ENCODE measurements around the gene OR4D1. TPM values are rescaled to one million over a fixed set of nuclear protein-coding genes. Genes with fewer than 3 reads are reported as not detected.

The OR4D1 gene
- total and polyA plus RNA-seq, 9 of the 15 experiments (the other 6 are each of a cell fraction or from before 2014, with no cell fraction given) = not detected

DNA sequence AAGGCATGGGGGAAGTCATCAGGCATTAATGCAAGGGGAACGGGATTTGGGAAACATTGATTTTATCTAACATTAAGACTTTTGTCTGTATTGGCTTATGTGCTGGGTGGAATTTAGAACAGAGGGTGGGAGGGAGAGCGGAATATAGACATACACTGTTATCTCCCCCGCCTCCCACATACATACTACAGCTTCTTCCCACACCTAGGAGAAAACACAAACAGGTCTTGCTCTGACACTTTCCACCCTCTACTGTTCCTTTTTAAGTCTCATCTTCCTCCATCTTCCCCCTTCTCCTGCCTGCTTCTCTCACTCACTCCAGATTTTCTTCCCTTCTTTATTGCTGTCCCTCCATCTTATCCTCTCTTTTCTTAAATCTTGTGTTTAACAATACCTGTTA lies 425 bp downstream of the OR4D1 start (continued):
- no peak for TF ChIP-seq STAG1 (CRISPR knock-in tag; IDR thresholded peaks at IDR 0.05; ENCODE audit: borderline replicate concordance)
- TF ChIP-seq KAT7 (CRISPR knock-in tag; IDR thresholded peaks at IDR 0.05; ENCODE audit: borderline replicate concordance) = no peak
- TF ChIP-seq ZNF253 (CRISPR knock-in tag; conservative IDR thresholded peaks at IDR 0.05) = no peak
- TF ChIP-seq, protein P1, sequence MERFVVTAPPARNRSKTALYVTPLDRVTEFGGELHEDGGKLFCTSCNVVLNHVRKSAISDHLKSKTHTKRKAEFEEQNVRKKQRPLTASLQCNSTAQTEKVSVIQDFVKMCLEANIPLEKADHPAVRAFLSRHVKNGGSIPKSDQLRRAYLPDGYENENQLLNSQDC (CRISPR knock-in tag; IDR thresholded peaks at IDR 0.05) = no peak
- TF ChIP-seq ZC3H8 (IDR thresholded peaks at IDR 0.05) = no peak

DNA sequence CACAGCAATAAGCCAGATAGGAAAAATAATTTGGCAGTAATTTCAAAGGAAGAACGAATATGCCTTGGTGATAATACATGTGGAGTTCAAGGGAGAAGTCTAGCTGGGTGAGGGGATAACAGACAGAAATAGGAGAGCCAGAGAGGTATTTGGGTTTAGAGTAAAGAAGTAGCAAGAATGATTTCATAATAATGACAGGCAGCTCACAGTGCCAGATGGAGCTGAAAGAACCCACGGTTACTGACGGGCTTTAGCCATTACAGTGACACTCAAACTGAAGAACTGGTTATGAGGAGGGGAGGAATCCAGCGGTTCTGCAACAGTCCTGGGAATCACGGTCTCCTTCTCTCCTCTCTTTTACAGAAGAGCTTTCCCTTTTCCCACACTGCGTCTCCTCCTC lies 2.2 kb downstream of the OR4D1 start:
- Histone ChIP-seq H3K4me1 (replicated peaks in 1 of 2; ENCODE audit: control insufficient read depth in 2 of 2, insufficient read depth in 2 of 2, low read length in 2 of 2) (no peaks in the 10 kb centered on the region), H2AFZ (ENCODE audit: low read depth, low read length) (no peak overlapping the region), H3K27ac (ENCODE audit: extremely low read depth, low read depth, low read length) (no peak overlapping the region), H3K4me3 (no peak overlapping the region), H3K36me3 (ENCODE audit: control insufficient read depth, insufficient read depth, low read length) (no peaks in the 10 kb centered on the region), H4K20me1 (replicated peaks; ENCODE audit: control insufficient read depth, insufficient read depth, low read length) (no peaks in the 10 kb centered on the region), H3K9ac (ENCODE audit: insufficient read depth in 1 of 2, low read depth in 2 of 2, low read length in 2 of 2) (no peak overlapping the region), H3K9me3 (replicated peaks; ENCODE audit: control insufficient read depth, insufficient read depth, low read depth, low read length) (no peaks in the 10 kb centered on the region), H3K27me3 (ENCODE audit: control insufficient read depth in 2 of 2, insufficient read depth in 2 of 2, low read length in 2 of 2) (peaks cover 11 to 17% of the 10 kb centered on the region in 2 experiments; a peak in 3 of 5 replicates), H3K79me2 (ENCODE audit: control insufficient read depth, insufficient read depth, low read length) (no peaks in the 10 kb centered on the region), H3K9me1 (ENCODE audit: control insufficient read depth, insufficient read depth, low read length) (no peaks in the 10 kb centered on the region), H3K4me2 (ENCODE audit: insufficient read depth, low read length) (no peak overlapping the region)
- no peak for DNase-seq (ENCODE audit: extremely low read depth in 1 of 4, low spot score in 3 of 4)
- CTCF ChIA-PET (ENCODE audit: low intra/inter-chr PET ratio) = interaction anchor here (0.6 kb wide), 1 partner anchor 21 kb away, joined by 3 read pairs; no protein-coding TSS in a partner anchor
- WGBS (ENCODE audit: insufficient coverage, low coverage, missing lambda C conversion rate) = 0% methylated on average over 6 of the region's 6 CpGs
- intact Hi-C loops (cut with micrococcal nuclease) (no loop called here), in situ Hi-C loops (cut with MboI) (no loop called here)
- BruUV-seq (replicated peaks) = no TSS peak
- TF ChIP-seq, protein P2, sequence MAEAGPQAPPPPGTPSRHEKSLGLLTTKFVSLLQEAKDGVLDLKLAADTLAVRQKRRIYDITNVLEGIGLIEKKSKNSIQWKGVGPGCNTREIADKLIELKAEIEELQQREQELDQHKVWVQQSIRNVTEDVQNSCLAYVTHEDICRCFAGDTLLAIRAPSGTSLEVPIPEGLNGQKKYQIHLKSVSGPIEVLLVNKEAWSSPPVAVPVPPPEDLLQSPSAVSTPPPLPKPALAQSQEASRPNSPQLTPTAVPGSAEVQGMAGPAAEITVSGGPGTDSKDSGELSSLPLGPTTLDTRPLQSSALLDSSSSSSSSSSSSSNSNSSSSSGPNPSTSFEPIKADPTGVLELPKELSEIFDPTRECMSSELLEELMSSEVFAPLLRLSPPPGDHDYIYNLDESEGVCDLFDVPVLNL (CRISPR knock-in tag; IDR thresholded peaks at IDR 0.05; ENCODE audit: low read depth) = no peak
- TF ChIP-seq WHSC1 (IDR thresholded peaks at IDR 0.05; ENCODE audit: low read length) (no peak), ZNF282 (CRISPR knock-in tag; IDR thresholded peaks at IDR 0.05) (no peak), NR3C1 (CRISPR knock-in tag; IDR thresholded peaks at IDR 0.05) (no peak)
- TF ChIP-seq, protein P3, sequence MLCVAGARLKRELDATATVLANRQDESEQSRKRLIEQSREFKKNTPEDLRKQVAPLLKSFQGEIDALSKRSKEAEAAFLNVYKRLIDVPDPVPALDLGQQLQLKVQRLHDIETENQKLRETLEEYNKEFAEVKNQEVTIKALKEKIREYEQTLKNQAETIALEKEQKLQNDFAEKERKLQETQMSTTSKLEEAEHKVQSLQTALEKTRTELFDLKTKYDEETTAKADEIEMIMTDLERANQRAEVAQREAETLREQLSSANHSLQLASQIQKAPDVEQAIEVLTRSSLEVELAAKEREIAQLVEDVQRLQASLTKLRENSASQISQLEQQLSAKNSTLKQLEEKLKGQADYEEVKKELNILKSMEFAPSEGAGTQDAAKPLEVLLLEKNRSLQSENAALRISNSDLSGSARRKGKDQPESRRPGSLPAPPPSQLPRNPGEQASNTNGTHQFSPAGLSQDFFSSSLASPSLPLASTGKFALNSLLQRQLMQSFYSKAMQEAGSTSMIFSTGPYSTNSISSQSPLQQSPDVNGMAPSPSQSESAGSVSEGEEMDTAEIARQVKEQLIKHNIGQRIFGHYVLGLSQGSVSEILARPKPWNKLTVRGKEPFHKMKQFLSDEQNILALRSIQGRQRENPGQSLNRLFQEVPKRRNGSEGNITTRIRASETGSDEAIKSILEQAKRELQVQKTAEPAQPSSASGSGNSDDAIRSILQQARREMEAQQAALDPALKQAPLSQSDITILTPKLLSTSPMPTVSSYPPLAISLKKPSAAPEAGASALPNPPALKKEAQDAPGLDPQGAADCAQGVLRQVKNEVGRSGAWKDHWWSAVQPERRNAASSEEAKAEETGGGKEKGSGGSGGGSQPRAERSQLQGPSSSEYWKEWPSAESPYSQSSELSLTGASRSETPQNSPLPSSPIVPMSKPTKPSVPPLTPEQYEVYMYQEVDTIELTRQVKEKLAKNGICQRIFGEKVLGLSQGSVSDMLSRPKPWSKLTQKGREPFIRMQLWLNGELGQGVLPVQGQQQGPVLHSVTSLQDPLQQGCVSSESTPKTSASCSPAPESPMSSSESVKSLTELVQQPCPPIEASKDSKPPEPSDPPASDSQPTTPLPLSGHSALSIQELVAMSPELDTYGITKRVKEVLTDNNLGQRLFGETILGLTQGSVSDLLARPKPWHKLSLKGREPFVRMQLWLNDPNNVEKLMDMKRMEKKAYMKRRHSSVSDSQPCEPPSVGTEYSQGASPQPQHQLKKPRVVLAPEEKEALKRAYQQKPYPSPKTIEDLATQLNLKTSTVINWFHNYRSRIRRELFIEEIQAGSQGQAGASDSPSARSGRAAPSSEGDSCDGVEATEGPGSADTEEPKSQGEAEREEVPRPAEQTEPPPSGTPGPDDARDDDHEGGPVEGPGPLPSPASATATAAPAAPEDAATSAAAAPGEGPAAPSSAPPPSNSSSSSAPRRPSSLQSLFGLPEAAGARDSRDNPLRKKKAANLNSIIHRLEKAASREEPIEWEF (CRISPR knock-in tag; IDR thresholded peaks at IDR 0.05) = no peak
- ATAC-seq = no peak
- POLR2A ChIA-PET = no interaction called here
- no peak for FAIRE-seq
